ENCODE data around the gene CST4. TPM values are rescaled to one million over a fixed set of nuclear protein-coding genes. Genes with fewer than 3 reads are reported as not detected.
A peak's percentile ranks its signal among the peaks of the same experiment; 100 is the strongest.

The CST4 gene
- total RNA-seq, 1 donor from 2014 or later: not detected

DNA sequence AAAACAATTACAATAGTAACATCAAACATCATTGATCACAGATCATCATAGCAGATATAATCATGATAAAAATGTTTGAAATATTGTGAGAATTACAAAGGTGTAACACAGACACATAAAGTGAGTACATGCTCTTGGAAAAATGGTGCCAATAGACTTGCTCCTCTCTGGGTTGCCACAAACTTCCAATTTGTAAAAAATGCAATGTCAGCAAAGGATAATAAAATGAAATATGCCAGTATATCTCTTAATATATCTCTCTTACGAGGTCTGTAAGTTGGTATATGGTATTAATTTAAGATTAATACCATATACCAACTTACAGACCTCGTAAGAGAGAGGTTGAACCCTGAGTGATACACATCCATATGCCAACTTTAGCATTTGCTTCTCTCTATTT lies 37.7 kb downstream of the CST4 start:
- H3K27me3 Mint-ChIP-seq (ENCODE audit: unreplicated experiment): no peaks in the 10 kb centered on the region
- TF ChIP-seq, protein P1, sequence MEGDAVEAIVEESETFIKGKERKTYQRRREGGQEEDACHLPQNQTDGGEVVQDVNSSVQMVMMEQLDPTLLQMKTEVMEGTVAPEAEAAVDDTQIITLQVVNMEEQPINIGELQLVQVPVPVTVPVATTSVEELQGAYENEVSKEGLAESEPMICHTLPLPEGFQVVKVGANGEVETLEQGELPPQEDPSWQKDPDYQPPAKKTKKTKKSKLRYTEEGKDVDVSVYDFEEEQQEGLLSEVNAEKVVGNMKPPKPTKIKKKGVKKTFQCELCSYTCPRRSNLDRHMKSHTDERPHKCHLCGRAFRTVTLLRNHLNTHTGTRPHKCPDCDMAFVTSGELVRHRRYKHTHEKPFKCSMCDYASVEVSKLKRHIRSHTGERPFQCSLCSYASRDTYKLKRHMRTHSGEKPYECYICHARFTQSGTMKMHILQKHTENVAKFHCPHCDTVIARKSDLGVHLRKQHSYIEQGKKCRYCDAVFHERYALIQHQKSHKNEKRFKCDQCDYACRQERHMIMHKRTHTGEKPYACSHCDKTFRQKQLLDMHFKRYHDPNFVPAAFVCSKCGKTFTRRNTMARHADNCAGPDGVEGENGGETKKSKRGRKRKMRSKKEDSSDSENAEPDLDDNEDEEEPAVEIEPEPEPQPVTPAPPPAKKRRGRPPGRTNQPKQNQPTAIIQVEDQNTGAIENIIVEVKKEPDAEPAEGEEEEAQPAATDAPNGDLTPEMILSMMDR (IDR thresholded peaks at IDR 0.05): no peak
- H3K4me3 Mint-ChIP-seq (ENCODE audit: unreplicated experiment): no peak overlapping the region

DNA sequence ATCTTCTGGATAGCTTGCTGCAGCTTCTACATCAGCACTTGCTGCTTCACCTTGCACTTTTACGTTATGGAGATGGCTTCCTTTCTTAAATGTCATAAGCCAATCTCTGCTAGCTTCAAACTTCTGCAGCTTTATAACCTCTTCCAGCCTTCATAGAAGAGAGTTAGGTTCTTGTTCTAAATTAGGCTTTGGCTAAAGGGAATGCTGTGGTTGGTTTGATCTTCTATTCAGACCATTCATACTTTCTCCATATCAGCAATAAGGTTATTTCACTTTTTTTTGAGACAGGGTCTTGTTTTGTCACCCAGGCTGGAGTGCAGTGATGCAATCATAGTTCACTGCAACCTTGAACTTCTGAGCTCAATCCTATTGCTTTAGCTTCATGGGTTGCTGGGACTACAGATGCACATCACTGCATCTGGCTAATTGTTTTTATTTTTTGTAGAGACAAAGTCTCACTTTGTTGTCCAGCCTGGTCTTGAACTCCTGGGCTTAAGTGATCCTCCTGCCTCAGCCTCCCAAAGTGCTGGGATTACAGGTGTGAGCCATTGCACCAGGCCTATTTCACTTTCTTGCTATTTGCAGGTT lies 38.9 kb downstream of the CST4 start:
- TF ChIP-seq, protein P1 (IDR thresholded peaks at IDR 0.05): no peak
- H3K36me3 Mint-ChIP-seq (ENCODE audit: unreplicated experiment): no peaks in the 10 kb centered on the region

More for the DNA sequence above, 37.7 kb downstream of the CST4 start:
- H3K4me1 Mint-ChIP-seq (ENCODE audit: unreplicated experiment): peaks cover 30% of the 10 kb centered on the region
- no peak overlapping the region for H3K27ac Mint-ChIP-seq (ENCODE audit: unreplicated experiment)
- no peak for DNase-seq (ENCODE audit: extremely low spot score, unreplicated experiment)
- H3K36me3 Mint-ChIP-seq (ENCODE audit: unreplicated experiment): no peaks in the 10 kb centered on the region
- peaks cover 3% of the 10 kb centered on the region for H3K9me3 Mint-ChIP-seq (ENCODE audit: unreplicated experiment)

DNA sequence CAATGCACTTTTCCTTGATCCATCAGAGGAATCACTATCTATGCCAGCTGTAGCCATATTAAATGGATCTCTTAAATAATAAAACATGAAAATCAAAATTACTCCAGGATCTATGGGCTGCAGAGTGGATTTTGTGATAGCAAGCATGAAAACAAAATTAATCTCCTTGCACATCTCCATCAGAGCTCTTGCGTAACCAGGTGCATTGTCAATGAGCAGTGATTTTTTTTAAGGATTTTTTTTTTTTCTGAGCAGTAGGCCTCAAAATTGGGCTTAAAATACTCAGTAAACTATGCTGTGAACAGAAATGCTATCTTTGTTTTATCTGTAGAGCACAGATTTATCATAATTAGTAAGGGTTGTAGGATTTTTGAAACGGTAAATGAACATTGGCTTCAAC lies 39.6 kb downstream of the CST4 start:
- no peaks in the 10 kb centered on the region for H3K27me3 Mint-ChIP-seq (ENCODE audit: unreplicated experiment)
- TF ChIP-seq, protein P1 (IDR thresholded peaks at IDR 0.05): no peak
- H3K36me3 Mint-ChIP-seq (ENCODE audit: unreplicated experiment): no peaks in the 10 kb centered on the region
- H3K4me3 Mint-ChIP-seq (ENCODE audit: unreplicated experiment): no peak overlapping the region
- H3K27ac Mint-ChIP-seq (ENCODE audit: unreplicated experiment): no peak overlapping the region
- H3K9me3 Mint-ChIP-seq (ENCODE audit: unreplicated experiment): peaks cover 3% of the 10 kb centered on the region
- peaks cover 35% of the 10 kb centered on the region for H3K4me1 Mint-ChIP-seq (ENCODE audit: unreplicated experiment)
- DNase-seq (ENCODE audit: extremely low spot score, unreplicated experiment): no peak

More for the DNA sequence above, 38.9 kb downstream of the CST4 start:
- Mint-ChIP-seq H3K27me3 (ENCODE audit: unreplicated experiment) (no peaks in the 10 kb centered on the region), H3K4me3 (ENCODE audit: unreplicated experiment) (no peak overlapping the region), H3K4me1 (ENCODE audit: unreplicated experiment) (peaks cover 36% of the 10 kb centered on the region), H3K9me3 (ENCODE audit: unreplicated experiment) (peaks cover 3% of the 10 kb centered on the region), H3K27ac (ENCODE audit: unreplicated experiment) (no peak overlapping the region)
- DNase-seq (ENCODE audit: extremely low spot score, unreplicated experiment): no peak

DNA sequence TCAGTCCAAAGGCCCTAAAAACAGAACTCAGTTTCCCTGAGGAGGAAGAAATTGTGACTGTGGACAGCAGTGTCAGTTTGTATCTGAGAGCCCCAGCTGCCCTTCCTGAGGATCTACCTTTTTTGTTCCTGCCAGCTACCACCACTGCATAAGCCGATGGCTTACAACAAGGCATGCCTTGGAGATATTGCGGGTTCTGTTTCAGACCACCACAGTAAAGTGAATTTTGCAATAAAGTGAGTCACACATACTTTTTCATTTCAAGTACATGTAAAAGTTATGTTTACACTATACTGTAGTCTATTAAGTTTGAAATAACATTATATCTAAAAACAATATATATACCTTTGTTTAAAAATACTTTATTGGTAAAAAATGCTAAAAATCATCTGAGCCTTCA lies 41.5 kb downstream of the CST4 start:
- H3K4me1 Mint-ChIP-seq (ENCODE audit: unreplicated experiment): peaks cover 39% of the 10 kb centered on the region
- H3K36me3 Mint-ChIP-seq (ENCODE audit: unreplicated experiment): no peaks in the 10 kb centered on the region
- H3K27me3 Mint-ChIP-seq (ENCODE audit: unreplicated experiment): no peaks in the 10 kb centered on the region
- TF ChIP-seq, protein P1 (IDR thresholded peaks at IDR 0.05): no peak
- DNase-seq (ENCODE audit: extremely low spot score, unreplicated experiment): no peak
- peaks cover 3% of the 10 kb centered on the region for H3K9me3 Mint-ChIP-seq (ENCODE audit: unreplicated experiment)
- H3K4me3 Mint-ChIP-seq (ENCODE audit: unreplicated experiment): no peak overlapping the region
- no peak overlapping the region for H3K27ac Mint-ChIP-seq (ENCODE audit: unreplicated experiment)

DNA sequence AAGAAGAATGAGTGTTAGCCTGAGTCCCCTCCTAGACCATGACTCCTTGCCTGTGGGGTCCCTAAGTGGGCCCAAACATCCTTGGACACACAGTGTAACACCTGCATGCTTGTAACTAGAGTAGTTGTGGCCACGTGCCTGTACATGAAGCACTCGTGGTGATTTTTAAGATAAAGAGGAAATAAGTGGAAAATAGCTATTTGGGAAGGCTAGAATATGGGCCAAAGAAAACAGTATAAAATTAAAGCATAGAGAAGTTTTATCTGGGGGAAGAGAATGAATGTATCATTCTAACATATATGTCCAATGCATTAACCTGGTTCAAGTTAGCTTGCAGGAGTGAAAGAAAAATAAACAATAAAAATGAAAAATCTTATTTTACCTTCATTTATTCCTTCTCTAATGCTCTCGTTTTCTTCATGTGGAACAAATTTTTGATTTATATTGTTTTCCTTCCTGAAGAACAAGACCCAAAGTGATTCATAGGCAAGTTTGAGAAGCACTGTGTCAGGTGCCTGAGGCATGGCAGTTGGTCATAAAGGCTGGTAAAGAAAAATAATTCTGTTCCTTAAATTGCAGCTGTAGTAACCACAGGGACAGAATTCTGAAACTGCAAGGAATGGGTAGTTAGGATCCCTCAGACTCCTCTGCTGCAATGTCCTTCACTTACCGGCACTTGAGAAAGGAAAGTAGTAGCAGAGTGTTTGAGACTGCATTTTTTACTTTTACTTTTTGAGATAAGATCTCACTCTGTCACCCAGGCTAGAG lies 42.5 kb downstream of the CST4 start:
- peak overlapping the region; percentile 29 for H3K27ac Mint-ChIP-seq (ENCODE audit: unreplicated experiment)
- no peak overlapping the region for H3K4me3 Mint-ChIP-seq (ENCODE audit: unreplicated experiment)
- DNase-seq (ENCODE audit: extremely low spot score, unreplicated experiment): no peak
- TF ChIP-seq, protein P1 (IDR thresholded peaks at IDR 0.05): no peak
- H3K36me3 Mint-ChIP-seq (ENCODE audit: unreplicated experiment): no peaks in the 10 kb centered on the region
- peaks cover 50% of the 10 kb centered on the region for H3K4me1 Mint-ChIP-seq (ENCODE audit: unreplicated experiment)
- peaks cover 3% of the 10 kb centered on the region for H3K9me3 Mint-ChIP-seq (ENCODE audit: unreplicated experiment)
- H3K27me3 Mint-ChIP-seq (ENCODE audit: unreplicated experiment): no peaks in the 10 kb centered on the region
